ENCODE data around the gene KLK14.

The KLK14 gene

GRCh38 chr19:51083181-51083580 lies 494 bp upstream of the KLK14 start:
- no peak for DNase-seq

- DNase-seq: no peak
These were observed 1.2 kb downstream of the KLK14 start for GRCh38 chr19:51081476-51081875.

- no peak for DNase-seq
These were observed 3.1 kb downstream of the KLK14 start for GRCh38 chr19:51079481-51080110.

GRCh38 chr19:51078731-51079130 lies 4.0 kb downstream of the KLK14 start:
- DNase-seq: no peak

GRCh38 chr19:51078104-51078503 lies 4.6 kb downstream of the KLK14 start:
- no peak for DNase-seq

GRCh38 chr19:51076631-51077213 lies 6.0 kb downstream of the KLK14 start:
- DNase-seq: no peak

DNA sequence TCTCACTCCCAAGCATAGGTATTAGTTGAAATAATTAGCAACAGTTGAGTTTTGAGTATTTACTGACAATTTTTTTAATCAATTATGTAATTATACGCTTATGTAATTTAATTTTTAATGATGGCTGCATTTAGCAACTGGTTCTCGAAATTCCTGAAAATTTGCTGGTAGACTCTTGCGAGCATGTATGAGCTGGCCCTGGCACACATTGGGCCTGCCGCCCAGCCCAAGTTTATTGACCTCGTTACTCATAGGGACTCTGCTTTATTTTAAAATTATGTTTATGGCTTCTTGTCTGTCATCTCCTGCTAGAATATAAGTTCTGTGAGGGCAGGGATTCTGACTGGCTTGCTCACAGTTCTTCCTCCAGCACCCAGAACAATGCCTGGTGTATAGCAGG lies 6.7 kb downstream of the KLK14 start:
- DNase-seq: no peak

GRCh38 chr19:51071095-51071405 lies 11.6 kb downstream of the KLK14 start:
- no peak for DNase-seq

DNA sequence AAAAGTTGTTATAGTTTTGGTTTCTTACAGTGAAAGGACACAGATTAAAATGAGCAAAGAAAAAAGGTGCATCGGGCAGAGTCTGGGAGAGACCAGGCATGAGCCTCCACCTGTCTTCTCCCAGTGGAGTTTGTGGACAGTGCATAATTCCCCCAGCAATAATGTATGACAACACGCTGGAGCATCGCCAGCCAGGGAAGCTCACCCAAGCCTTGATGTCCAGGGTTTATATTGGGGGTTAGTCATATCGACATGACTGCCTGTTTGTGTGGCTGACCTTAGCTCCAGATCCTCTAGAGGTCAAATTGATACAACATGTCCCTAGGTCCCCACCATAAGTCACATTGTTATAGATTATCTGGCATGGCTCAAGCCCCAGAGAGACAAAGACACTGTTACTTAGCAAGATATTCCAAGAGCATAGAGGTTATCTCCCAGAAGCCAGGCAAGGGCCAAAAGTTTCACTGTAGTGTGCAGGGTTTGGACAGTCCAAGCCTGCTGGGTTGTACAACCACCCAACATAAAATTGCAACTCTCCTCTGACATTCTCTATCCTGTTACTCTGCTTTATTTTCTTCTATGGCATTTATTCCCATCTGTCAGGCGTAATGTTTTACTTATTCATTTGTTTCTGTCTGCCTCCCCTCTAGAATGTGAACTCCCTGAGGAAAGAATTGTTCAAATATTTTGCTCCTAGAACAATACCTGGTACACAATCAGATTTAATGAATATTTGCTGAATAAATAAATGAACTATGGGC lies 12.2 kb downstream of the KLK14 start:
- DNase-seq: no peak

DNA sequence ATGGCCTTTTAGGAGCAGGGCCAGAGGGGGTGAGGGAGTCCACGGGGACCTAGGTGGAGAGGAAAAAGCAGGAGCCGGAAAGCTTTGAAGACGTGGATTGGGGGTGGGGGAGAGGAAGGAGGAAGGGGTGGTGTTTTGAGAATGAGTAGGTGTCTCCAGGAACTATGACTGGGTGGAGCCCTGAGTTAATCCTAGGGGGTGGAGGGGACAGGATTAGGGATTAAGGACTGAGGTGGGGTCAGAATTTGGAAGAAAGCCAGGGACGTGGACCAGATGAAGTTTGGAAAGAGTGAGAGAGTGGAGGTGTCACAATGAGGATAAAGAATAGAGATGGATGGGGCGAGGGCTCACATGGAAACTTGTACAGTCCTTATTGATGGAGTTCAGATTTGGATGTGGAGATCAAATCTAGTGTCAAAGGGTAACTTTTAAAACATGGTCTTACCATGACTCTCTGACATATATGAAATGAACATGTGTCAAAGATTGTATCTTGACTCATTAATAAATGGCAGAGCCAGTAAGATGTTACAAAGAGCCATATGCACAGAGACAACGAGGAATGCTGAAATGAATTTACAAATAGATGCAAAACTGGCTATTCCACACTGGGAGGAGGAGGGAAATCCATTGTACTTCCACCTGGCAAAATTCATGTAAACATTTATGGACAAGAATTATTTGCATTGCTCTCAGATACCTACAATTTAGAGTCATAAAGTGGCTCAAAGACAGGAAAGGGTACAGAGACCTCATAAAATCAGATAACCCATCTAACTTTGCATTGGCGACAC lies 16.1 kb downstream of the KLK14 start:
- no peak for DNase-seq

DNA sequence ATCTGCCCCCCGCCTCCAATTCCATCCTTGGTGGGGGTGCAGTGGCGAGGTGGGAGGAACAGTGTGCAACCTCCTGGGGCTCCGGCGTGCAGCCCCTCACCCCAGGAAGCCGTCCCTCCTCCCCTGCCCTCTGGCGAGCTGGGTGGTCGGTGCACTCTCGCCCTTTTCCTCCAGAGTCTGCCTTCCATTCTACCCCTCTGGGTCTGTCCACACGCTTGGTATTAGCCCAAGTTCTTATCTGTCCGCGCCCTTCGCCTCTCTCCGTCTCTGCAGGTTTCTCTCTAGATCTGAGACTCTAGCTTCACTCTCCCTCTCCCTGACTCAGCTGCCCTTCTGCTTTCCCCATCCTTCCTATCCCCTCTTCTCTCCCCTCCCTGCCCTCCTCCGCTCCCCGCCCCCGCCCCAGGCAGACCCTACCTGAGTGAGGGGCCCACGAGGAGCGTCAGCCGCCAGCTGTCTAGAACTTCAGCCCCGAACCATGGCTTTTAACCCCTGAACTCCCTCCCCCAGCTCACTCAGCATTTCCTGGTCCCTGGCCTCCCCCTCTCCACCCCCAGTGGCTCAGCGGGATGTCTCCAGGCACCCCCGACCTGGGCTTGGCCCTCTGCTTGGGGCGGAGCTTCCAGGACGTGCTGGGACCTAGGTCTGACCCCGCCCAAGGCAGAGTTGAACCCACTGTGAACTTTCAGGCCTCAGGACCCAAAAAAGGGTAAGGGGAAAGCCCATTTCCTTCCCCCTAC lies 17.3 kb downstream of the KLK14 start:
- no peak for DNase-seq

GRCh38 chr19:51064534-51065220 lies 18.0 kb downstream of the KLK14 start, which contains the start of gene KLK13:
KLK13 (minus strand) TSS chr19:51065092; CDS start chr19:51065067, 25 bp downstream.
- no peak for DNase-seq

DNA sequence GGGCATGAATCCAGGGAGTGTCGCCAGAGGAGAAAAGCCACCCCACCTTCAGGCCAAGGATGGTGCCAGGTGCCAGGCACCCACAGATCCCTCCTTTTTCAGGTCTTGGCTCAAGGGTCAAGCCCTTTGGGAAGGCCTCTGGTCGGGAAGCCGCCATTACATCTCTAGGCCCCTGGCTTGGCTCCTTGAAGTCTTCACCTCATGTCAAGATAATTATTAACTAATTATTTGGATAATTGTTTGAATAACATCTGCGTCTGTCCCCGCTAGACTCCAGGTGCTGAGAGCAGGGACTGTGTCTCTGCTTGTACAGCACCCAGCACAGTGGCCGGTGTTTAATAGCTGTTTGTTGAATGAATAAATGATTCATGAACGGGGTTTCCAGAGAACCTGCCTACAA lies 19.0 kb downstream of the KLK14 start:
- no peak for DNase-seq

- no peak for DNase-seq
These were observed 21.7 kb downstream of the KLK14 start for GRCh38 chr19:51060973-51061372.

GRCh38 chr19:51060336-51060735 lies 22.4 kb downstream of the KLK14 start:
- DNase-seq: no peak

DNA sequence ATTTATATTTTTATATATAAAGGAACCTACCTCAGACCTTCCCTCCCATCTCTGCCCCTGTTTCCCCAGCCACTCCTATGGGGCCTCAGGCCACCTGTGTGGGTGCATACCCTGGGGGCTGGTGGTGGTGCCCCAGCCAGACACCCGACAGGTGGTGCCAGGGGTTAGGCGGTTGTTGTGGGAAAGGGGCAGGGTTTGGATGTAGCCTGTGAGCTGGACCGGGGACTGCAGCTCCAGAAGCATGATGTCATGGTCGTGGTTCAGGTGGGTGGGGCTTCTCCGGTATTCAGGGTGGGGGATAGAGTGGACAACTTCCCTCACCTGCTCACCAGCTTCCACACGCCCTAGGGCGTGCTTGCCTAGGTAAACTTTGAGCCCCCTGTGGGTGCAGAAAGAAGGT lies 23.0 kb downstream of the KLK14 start:
- DNase-seq: no peak

GRCh38 chr19:51055866-51056265 lies 26.8 kb downstream of the KLK14 start:
- no peak for DNase-seq

DNA sequence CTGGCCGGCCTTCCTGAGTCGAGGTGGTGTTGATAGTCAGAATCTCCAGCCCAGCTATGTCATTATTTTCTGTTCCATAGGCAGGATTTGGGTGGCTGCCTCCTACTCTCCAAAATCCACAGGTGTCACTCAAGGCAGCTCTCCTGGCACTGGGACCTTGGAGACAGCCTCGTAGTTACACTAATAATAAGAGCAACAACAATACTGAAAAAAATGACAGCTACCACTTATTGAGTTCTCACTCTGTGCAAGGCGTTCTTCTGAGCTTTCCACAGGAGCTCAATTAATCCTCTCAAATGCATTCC lies 35.7 kb downstream of the KLK14 start:
- DNase-seq: no peak

DNA sequence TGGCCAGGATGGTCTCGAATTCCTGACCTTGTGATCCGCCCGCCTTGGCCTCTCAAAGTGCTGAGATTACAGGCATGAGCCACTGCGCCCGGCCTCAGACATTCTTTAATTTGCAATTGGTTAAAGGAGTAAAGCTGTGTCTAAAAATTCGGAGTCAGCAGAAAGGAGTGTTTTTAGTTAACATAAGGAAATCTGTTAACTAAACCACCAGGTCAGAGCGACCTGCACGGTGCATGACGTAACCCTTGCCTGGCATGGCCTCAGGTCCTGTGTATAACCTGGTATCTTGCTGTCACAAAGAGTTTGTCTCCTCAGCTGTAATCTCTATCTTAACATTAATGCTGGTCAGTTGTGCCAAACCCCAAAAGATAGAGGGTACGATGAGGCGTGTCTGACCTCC lies 38.4 kb downstream of the KLK14 start:
- no peak for DNase-seq

- no peak for DNase-seq
These were observed 39.2 kb downstream of the KLK14 start for GRCh38 chr19:51043497-51043896.

- DNase-seq: no peak
These were observed 42.5 kb downstream of the KLK14 start for GRCh38 chr19:51040151-51040550.

DNA sequence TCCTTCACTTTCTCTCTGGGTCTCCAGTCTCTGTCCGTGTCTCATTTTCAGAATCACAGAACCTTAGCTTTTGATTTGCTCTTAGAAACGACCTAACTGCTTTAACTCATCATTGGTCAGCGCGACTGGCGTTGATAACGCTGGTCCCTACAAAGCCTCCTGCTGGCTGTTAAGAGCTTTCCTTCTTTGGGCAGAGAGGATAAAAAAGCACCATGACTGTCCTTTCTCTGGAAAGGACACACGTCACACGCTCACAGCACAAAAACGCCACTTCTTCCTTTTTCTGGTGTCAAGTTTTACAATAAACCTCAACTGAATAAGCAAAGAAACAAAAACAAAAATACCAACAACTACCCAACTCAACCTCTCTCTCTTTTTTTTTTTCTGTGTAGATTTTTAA lies 46.2 kb downstream of the KLK14 start:
- no peak for DNase-seq

GRCh38 chr19:51034704-51035103 lies 48.0 kb downstream of the KLK14 start, which contains the start of gene KLK12:
KLK12 (minus strand) TSS chr19:51035002; CDS start chr19:51034621, 381 bp downstream.
- no peak for DNase-seq

Measured in activated naive CD4-positive, alpha-beta T cell (primary cell).